Measurements from ENCODE around the gene ATP8A2.
"Not testable (repeated sequence)": the region's sequence is repeated elsewhere in the genome, so short reads cannot be mapped to it uniquely, and the experiment has no call there.

Gene ATP8A2

DNA sequence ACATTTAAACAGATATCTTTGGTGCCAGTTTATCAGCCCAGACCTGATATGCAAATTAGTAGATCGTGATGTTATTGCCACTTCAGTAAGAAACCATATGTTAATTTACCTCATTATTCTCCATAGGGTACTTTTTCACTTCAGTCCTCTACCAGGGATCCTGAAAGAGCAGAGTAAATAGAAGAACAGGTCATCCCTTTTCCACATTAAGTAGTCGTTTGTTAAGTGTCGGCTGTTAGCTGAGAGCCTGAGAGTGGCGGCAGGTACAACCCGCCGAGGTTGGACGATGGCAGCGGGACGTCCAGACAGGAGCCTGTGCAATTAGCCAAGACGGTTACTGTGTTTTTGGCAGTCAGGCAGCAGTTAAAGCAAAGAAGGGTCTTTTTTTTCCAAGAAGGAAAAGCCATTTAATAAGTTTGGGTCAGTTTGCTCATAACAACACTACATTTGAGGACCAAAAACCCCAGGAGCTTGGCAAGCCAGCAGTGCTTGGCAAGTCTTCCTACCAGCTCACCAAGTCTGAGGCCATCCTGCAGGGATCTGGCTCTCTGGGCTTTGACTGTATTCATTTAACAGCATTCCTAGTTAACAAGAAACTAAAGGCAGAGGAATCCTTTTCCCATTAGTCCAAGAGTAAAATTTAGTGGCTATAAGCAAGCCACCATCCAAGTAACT lies 448.2 kb downstream of the ATP8A2 start:
- DNase-seq = peak; percentile 72

DNA sequence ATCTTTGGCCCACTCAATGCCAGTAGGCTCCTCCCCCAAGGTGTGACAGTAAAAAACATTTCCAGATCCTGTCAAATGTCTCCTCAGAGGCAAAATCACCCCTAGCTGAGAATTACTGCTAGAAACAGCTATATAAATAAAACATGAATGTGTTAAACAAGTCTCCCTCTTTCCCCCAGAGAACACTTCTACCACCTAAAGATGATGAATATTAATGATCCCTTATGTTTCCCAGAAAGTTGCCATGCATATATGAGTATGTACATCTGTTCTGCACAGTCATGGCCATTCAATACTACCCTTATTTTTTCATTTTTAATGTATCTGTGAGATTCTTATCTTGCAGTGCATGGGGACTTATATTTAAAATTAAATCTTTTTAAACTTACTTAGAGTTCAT lies 450.0 kb downstream of the ATP8A2 start:
- no peak for DNase-seq

DNA sequence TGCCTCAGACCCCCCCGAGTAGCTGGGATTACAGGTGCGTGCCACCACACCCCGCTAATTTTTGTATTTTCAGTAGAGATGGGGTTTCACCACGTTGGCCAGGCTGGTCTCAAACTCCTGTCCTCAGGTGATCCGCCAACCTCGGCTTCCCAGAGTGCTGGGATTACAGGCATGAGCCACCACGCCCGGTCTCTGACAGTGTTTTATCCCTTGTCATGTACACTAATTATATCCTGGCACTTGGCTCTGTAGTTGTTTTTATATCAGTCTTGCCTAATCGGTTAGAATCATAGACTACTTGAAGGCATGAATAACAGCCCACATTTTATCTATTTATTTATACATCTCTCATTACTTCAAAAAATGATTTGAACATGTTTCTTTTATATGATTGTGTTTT lies 455.4 kb downstream of the ATP8A2 start:
- DNase-seq = not testable (repeated sequence)

GRCh38 chr13:25827831-25828465 lies 456.2 kb downstream of the ATP8A2 start:
- no peak for DNase-seq

GRCh38 chr13:25833761-25834160 lies 462.0 kb downstream of the ATP8A2 start:
- DNase-seq = no peak

DNA sequence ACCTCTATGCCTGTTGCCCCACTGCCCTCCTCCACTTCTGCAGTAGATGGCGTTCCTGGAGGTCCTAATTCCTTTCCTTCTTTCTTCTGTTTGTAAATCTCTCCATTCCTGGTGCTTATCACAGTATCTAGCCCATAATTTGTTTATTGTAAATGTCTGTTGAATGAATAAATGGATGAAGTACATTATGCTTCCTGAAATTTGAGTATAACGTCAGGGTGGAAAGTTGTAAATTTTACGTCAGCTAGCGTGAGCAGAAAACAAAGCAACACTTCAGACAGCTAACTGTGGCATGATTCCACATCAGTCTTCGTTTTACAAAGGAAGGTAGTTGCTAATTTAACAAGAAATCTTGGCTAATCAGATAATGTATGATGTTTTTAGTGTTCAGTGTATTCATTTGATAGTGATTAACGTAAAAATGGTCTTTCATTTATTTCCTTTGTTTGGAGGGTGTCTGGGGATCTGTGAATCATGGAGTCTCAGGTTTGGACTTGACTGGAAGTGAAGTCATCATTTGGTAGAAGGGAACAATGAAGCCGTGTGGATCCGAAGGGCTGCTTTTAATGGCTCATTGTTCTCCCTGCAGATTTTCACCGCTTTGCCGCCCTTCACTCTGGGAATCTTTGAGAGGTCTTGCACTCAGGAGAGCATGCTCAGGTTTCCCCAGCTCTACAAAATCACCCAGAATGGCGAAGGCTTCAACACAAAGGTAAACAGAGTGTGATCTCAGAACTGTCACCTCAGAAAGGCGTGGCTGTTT lies 465.0 kb downstream of the ATP8A2 start:
- no peak for DNase-seq

DNA sequence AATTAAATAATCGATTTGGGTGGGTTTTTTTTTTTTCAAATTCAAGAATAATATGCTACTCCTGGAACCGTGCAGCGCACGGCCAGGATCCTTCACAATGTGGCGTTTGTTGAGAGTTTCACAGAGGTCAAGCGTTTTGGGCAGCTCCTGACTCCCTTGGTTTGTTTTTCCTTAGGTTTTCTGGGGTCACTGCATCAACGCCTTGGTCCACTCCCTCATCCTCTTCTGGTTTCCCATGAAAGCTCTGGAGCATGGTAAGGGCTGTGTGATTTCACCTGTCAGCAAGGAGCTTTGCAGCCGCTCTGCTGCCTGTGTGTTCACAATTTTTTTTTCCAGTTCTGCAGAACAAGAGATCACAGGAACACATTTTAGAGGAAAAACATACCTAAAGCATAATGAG lies 467.6 kb downstream of the ATP8A2 start:
- DNase-seq = no peak

GRCh38 chr13:25840261-25840660 lies 468.5 kb downstream of the ATP8A2 start:
- no peak for DNase-seq

DNA sequence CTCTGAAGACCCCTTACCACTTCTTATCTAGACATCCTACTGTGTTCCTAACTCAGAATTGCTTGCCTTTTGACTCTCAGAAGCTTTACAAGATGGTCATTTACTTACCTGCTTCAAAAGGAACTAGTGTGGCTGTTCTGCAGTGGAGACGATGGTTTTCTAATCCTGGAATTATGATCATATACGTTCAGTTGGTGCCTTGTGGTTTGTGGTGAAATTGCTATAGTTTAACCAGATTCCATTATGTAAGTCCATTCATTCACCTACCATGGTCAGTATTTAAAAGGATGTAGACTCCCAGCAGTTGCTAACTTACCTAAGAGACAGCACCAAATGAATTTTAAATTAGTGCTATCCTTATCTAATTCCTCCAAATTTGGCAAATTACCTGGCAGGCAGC lies 469.2 kb downstream of the ATP8A2 start:
- no peak for DNase-seq

- DNase-seq = no peak
Observed at GRCh38 chr13:25843692-25844091, 471.9 kb downstream of the ATP8A2 start.

DNA sequence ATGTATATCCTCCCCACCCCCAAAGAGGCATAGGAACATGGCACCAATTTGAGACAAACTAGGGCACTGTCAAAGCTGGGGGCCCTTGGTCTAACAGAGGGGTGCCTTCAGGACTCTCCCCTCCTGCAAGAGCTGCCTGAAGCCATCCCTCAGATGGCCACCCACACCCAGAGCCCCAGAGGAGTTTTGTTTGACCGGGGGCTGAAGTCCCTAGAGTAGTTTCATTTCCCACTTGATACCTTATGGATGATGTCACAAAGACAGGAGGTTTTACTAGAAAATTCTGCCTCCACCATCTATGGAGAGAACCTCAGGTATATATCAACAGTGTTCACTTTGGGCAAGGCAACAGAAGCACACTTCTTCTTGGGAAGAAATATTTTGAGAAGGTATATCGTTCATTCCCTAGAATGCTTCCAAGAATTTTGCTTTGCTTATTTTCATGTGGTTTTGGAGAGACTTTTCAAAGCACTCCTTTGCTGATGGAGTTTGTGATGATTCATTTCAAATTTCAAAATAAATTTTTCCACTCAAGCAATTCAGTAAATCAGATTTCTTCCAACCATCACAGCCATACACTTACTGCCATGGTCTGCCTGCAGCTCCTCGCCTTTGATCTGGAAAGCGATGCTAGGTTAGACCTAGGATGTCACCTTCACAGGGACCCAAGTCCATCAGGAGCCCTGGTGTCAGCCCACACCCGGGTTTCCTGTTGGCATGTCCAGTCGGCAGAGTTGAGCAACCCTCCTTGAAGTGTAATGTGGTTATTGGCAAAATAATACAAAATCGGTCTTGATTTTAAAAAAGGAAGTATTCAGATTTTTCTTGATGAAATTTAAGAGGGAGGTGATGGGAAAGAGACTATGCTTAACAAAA lies 473.0 kb downstream of the ATP8A2 start:
- DNase-seq = no peak

- DNase-seq = no peak
Observed at GRCh38 chr13:25846222-25846984, 474.6 kb downstream of the ATP8A2 start.

- DNase-seq = no peak
Observed at GRCh38 chr13:25847145-25847544, 475.4 kb downstream of the ATP8A2 start.

GRCh38 chr13:25847635-25848626 lies 476.2 kb downstream of the ATP8A2 start:
- DNase-seq = no peak

DNA sequence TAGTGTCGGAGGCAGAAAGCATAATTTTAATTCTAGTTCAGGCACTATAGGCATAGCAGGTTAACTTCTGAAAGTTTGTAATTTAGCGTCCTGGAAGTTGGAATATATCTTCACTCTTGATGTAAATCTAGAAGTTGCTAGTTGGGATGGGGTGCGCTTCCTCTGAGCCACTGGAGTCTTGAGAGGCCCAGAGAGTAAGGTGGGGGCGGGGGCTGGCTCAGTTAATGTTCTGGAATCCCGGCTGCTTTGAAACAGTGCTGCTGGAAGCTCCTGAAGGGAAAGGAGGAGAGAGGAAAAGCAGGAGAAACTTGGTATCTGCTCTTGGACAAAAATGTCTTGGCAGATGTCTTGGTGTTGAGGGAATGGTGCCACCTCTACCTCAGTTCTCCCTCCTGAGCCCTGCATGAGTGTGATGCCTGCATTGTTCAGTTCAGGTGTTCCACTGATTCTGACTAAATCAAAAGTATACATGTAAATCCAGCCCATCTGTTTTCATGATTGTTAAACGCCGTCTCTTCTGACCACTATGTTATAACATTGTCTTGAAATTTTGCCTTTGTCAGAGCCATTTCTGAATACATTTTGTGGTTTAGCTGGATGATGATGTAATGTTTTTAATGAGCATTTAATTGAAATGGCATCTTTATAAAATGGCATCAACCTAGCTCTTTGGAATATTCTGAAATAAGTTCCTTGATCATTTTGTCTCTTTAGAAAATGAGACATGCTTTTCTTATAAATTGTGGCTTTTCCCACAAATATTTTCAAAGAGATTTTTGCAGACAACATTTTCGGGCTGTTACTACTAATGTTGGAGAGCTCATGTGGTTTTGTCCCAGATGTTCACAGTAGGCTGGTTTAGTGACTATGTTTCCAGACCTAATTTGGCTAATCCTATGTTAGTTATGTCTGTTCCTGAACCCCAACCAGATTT lies 477.3 kb downstream of the ATP8A2 start:
- no peak for DNase-seq

- DNase-seq = no peak
Observed at GRCh38 chr13:25857830-25858229, 486.1 kb downstream of the ATP8A2 start.

GRCh38 chr13:25859528-25859927 lies 487.8 kb downstream of the ATP8A2 start:
- no peak for DNase-seq

DNA sequence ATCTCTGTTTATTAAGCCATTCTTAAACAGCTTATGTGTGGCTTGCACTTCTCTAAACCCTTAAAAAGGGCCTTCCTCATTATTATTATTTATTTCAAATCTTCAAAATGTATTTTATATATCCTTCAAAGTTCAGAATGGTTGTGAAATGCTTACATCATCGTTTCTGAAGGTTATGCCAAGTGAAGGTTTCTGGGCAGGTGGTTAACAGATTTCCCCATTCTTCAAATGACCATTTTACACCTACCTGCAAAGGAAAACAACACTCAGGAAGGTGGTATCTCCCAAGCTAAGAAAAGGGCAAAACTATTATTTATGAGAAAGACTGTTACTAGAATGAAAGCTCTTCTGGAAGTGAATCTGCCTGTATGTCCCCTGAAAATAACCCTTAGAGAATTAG lies 488.5 kb downstream of the ATP8A2 start:
- DNase-seq = no peak

GRCh38 chr13:25860862-25861261 lies 489.1 kb downstream of the ATP8A2 start:
- DNase-seq = no peak

- no peak for DNase-seq
Observed at GRCh38 chr13:25862156-25862555, 490.4 kb downstream of the ATP8A2 start.
